CD4-positive, alpha-beta T cell (primary cell): ENCODE data around the gene MT3. TPM values are rescaled to one million over a fixed set of nuclear protein-coding genes. Genes with fewer than 3 reads are reported as not detected.

ENCODE experiments used
- ATAC-seq: fragments of 200-7000 bp; cut with Tn5 transposase; one replicate; pipeline ENCODE4 v1.10.0; 2022; ENCODE audit warnings: mild to moderate bottlenecking; ENCODE audit not compliant: poor library complexity
- CTCF ChIA-PET: fragments of 350-600 bp; sonication (Branson Sonifier 250); formaldehyde crosslinking; loops from one replicate; lab custom pipeline; 2021; ENCODE audit warnings: antibody characterized with exemption, inconsistent platforms; lab: Charles Lee
- POLR2A ChIA-PET: fragments of 350-600 bp; sonication (Branson Sonifier 250); formaldehyde crosslinking; loops from one replicate; lab custom pipeline; 2021; ENCODE audit warnings: antibody characterized with exemption, inconsistent platforms; lab: Charles Lee
- DNase-seq, 14 experiments: peaks; one replicate each; pipeline ENCODE4 v3.0.0-alpha.2; 2013 to 2020; ENCODE audit warnings: mixed read lengths in 2 of 14
- H3K27ac ChIP-seq, 2 donors: one replicate each; pipeline versions ENCODE4 v1.5.1 to v1.7.0; 2013; ENCODE audit warnings: low read length in 2 of 2, low read depth in 1 of 2, mild to moderate bottlenecking in 1 of 2
- H3K27me3 ChIP-seq, 2 experiments: 1 replicate in 1 of 2; 2 replicates in 1 of 2; pipeline versions ENCODE4 v1.6.1 to v1.7.0; 2013; ENCODE audit warnings: low read length in 2 of 2, control low read depth in 1 of 2, mild to moderate bottlenecking in 1 of 2, moderate library complexity in 1 of 2; ENCODE audit not compliant: insufficient read depth in 2 of 2, control insufficient read depth in 1 of 2
- H3K36me3 ChIP-seq: one replicate; pipeline ENCODE4 v1.6.1; 2013; ENCODE audit warnings: low read length, control low read depth; ENCODE audit not compliant: insufficient read depth
- H3K4me1 ChIP-seq: one replicate; pipeline ENCODE4 v1.6.1; 2013; ENCODE audit warnings: low read length, control low read depth; ENCODE audit not compliant: insufficient read depth
- H3K4me3 ChIP-seq: one replicate; pipeline ENCODE4 v1.5.1; 2013; ENCODE audit warnings: mild to moderate bottlenecking, low read length, moderate library complexity
- H3K9me3 ChIP-seq, 2 experiments: 1 replicate in 1 of 2; 2 replicates in 1 of 2; pipeline versions ENCODE4 v1.6.1 to v1.7.0; 2013; ENCODE audit warnings: low read length in 2 of 2, mild to moderate bottlenecking in 2 of 2, control low read depth in 1 of 2, moderate library complexity in 1 of 2; ENCODE audit not compliant: control insufficient read depth in 1 of 2, insufficient read depth in 1 of 2
- H3K27ac Mint-ChIP-seq: one replicate; pipeline ENCODE4 v1.8.0; 2020; ENCODE audit warnings: mixed read lengths
- H3K27me3 Mint-ChIP-seq: one replicate; pipeline ENCODE4 v1.8.0; 2021; ENCODE audit warnings: mixed read lengths
- H3K36me3 Mint-ChIP-seq: one replicate; pipeline ENCODE4 v1.8.0; 2021; ENCODE audit warnings: low read depth, mixed read lengths
- H3K4me1 Mint-ChIP-seq: one replicate; pipeline ENCODE4 v1.8.0; 2021; ENCODE audit warnings: low read depth, mixed read lengths
- H3K4me3 Mint-ChIP-seq: one replicate; pipeline ENCODE4 v1.8.0; 2020; ENCODE audit warnings: mild to moderate bottlenecking, mixed read lengths
- H3K9me3 Mint-ChIP-seq: one replicate; pipeline ENCODE4 v1.8.0; 2020; ENCODE audit warnings: mixed read lengths
- CTCF ChIP-seq: fragments of 200-600 bp; IDR thresholded peaks from one replicate; pipeline ENCODE4 v1.8.0; 2022; ENCODE audit warnings: antibody characterized with exemption, mild to moderate bottlenecking
- intact Hi-C, 2 experiments: fragments of 100-400 bp; cut with DNase I in 1 of 2; cut with micrococcal nuclease in 1 of 2; formaldehyde crosslinking; loops; one replicate each; pipeline versions ENCODE4 v1.15.1 to v1.9.0; 2023 to 2025; cut with DNase I, micrococcal nuclease
- total RNA-seq, 174 experiments: library from RNA in 2 of 174; stranded (reverse) in 2 of 174; gene quantifications; one replicate each; pipeline ENCODE4 v1.2.3 and lab custom pipeline; 2021 to 2026

Gene MT3
- total RNA-seq, 2 experiments from 2014 or later: 0.50 TPM; not detected in 1

- no peaks in the 10 kb centered on the region for H3K27me3 ChIP-seq
- H3K4me1 ChIP-seq: peaks cover 50% of the 10 kb centered on the region
- no peaks in the 10 kb centered on the region for H3K9me3 ChIP-seq
- Mint-ChIP-seq H3K36me3 (no peaks in the 10 kb centered on the region), H3K4me1 (peaks cover 57% of the 10 kb centered on the region), H3K4me3 (peak overlapping the region; percentile 98), H3K27ac (peak overlapping the region; percentile 96), H3K27me3 (no peaks in the 10 kb centered on the region), H3K9me3 (no peaks in the 10 kb centered on the region)
- TF ChIP-seq CTCF: no peak
- H3K27ac ChIP-seq: peak overlapping the region; percentile 71 to 88
- H3K4me3 ChIP-seq: peak overlapping the region; percentile 80
- POLR2A ChIA-PET: interaction anchor here (0.8 to 3.7 kb wide), 9 partner anchors 9 to 99 kb away, joined by 3 to 26 read pairs (median 6); partner anchors contain the start of genes BBS2, MT1E, MT1F and MT1X
- CTCF ChIA-PET: interaction anchor here (2.8 kb wide), 1 partner anchor 92 kb away, joined by 16 read pairs; no protein-coding TSS in a partner anchor
- DNase-seq: peak; percentile 17 to 91 (median 56)
- ATAC-seq: peak; percentile 67
- H3K36me3 ChIP-seq: no peaks in the 10 kb centered on the region
- intact Hi-C loops: loop anchor here in 1 of 2 experiments (1.0 kb wide), 1 partner anchor 72 kb away; the partner anchor contains the start of gene MT1X
Measured at GRCh38 chr16:56610017-56610608, 20.8 kb downstream of the MT3 start.

DNA sequence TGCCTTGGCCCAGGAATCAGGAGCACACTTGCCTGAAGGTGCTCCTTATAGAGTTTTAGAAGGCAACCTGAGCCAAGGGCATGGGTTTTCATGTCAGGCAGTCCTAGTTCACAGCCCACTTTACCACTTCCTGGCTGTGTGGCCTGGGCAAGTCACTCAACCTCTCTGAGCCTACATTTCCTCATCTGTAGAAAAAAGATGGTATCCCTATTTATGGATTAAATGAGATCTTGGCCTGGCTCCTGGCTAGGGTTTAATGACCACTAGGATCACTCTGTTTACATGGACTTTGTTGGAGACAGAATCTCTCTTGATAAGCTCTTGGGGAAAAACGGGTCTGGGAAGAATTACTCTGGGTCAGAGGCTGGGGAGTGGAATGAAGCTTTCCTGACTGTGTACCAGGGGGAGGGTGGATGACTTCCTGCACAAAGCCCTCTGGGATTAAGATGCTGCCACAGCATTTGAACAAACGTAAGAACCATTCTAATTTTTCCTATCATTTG, 21.3 kb downstream of the MT3 start:
- H3K36me3 ChIP-seq: no peaks in the 10 kb centered on the region
- H3K4me3 ChIP-seq: peak overlapping the region; percentile 80
- ChIA-PET CTCF (interaction anchor here (2.8 kb wide), 1 partner anchor 91 kb away, joined by 16 read pairs; no protein-coding TSS in a partner anchor), POLR2A (interaction anchor here (0.9 to 3.7 kb wide), 8 partner anchors 10 to 98 kb away, joined by 3 to 26 read pairs (median 6); partner anchors contain the start of genes BBS2, MT1E, MT1F and MT1X)
- peaks cover 50% of the 10 kb centered on the region for H3K4me1 ChIP-seq
- Mint-ChIP-seq H3K9me3 (no peaks in the 10 kb centered on the region), H3K36me3 (no peaks in the 10 kb centered on the region), H3K27ac (peak overlapping the region; percentile 96), H3K4me3 (peak overlapping the region; percentile 98), H3K27me3 (no peaks in the 10 kb centered on the region), H3K4me1 (peaks cover 57% of the 10 kb centered on the region)
- intact Hi-C loops: loop anchor here in 1 of 2 experiments (1.0 kb wide), 1 partner anchor 72 kb away; the partner anchor contains the start of gene MT1X
- ATAC-seq: peak; percentile 25
- no peaks in the 10 kb centered on the region for H3K9me3 ChIP-seq
- TF ChIP-seq CTCF: no peak
- no peak for DNase-seq
- H3K27ac ChIP-seq: peak overlapping the region; percentile 71 to 88
- H3K27me3 ChIP-seq: no peaks in the 10 kb centered on the region

DNA sequence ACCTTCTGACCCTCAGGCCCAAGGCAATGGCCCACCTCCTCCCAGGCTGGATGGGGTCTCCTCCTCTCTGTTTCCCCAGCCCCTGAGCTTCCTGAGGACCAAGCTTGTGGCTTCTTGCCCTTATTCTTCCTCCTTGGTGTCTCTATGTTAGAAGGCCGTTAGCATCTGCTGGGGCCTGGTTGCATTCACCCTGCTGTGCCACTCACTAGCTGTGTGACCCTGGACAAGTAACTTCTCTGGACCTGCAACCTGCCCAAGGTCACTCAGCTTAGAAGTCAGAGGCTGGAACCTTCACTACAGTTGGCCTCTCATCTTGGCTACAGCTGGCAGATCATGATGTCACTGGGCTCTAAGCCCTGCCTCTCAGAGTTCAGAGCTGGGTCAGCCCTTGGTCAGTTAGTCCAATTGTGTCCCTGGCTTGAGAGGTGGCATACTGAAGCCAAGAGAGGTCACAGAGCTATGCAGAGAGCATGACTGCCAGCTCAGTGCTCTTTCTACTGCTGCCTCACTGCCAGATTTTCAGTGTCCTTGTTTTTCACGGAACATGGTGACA, 22.0 kb downstream of the MT3 start:
- H3K4me3 Mint-ChIP-seq: peak overlapping the region; percentile 98
- H3K27me3 Mint-ChIP-seq: peaks cover under 1% of the 10 kb centered on the region
- H3K36me3 Mint-ChIP-seq: no peaks in the 10 kb centered on the region
- ChIA-PET POLR2A (interaction anchor here (0.9 to 3.7 kb wide), 7 partner anchors 11 to 92 kb away, joined by 3 to 26 read pairs (median 6); partner anchors contain the start of genes BBS2, MT1E, MT1F and MT1X), CTCF (interaction anchor here (1.3 kb wide), 1 partner anchor 91 kb away, joined by 3 read pairs; no protein-coding TSS in a partner anchor)
- TF ChIP-seq CTCF: no peak
- Histone ChIP-seq H3K27me3 (no peaks in the 10 kb centered on the region), H3K36me3 (no peaks in the 10 kb centered on the region), H3K9me3 (no peaks in the 10 kb centered on the region), H3K4me1 (peaks cover 50% of the 10 kb centered on the region), H3K4me3 (no peak overlapping the region), H3K27ac (peak overlapping the region; percentile 71 to 88)
- DNase-seq: no peak
- H3K4me1 Mint-ChIP-seq: peaks cover 51% of the 10 kb centered on the region
- intact Hi-C loops: no loop called here
- ATAC-seq: no peak
- no peaks in the 10 kb centered on the region for H3K9me3 Mint-ChIP-seq
- H3K27ac Mint-ChIP-seq: peak overlapping the region; percentile 96
